ENCODE data around the gene TGFBI.

Gene TGFBI

GRCh38 chr5:136066661-136067271 lies 38.0 kb downstream of the TGFBI start:
- DNase-seq, result no peak

GRCh38 chr5:136067422-136067821 lies 38.6 kb downstream of the TGFBI start:
- no peak for DNase-seq

GRCh38 chr5:136070486-136071285 lies 41.9 kb downstream of the TGFBI start:
- no peak for DNase-seq

- no peak for DNase-seq
These were observed 45.1 kb downstream of the TGFBI start for GRCh38 chr5:136073714-136074529.

GRCh38 chr5:136075466-136075891 lies 46.7 kb downstream of the TGFBI start:
- no peak for DNase-seq

- DNase-seq, result no peak
These were observed 47.3 kb downstream of the TGFBI start for GRCh38 chr5:136076067-136076466.

GRCh38 chr5:136076881-136077445 lies 48.2 kb downstream of the TGFBI start:
- DNase-seq, result no peak

GRCh38 chr5:136079195-136079985 lies 50.6 kb downstream of the TGFBI start:
- no peak for DNase-seq

GRCh38 chr5:136080113-136080482 lies 51.3 kb downstream of the TGFBI start:
- no peak for DNase-seq

- peak; percentile 66 for DNase-seq
These were observed 51.9 kb downstream of the TGFBI start for GRCh38 chr5:136080483-136081216.

- DNase-seq, result no peak
These were observed 52.4 kb downstream of the TGFBI start for GRCh38 chr5:136081217-136081591.

GRCh38 chr5:136082390-136083193 lies 53.8 kb downstream of the TGFBI start:
- peak; percentile 38 for DNase-seq

- DNase-seq, result no peak
These were observed 55.9 kb downstream of the TGFBI start for GRCh38 chr5:136084698-136085097.

GRCh38 chr5:136086783-136087566 lies 58.2 kb downstream of the TGFBI start:
- no peak for DNase-seq

- DNase-seq, result no peak
These were observed 59.4 kb downstream of the TGFBI start for GRCh38 chr5:136087961-136088871.

- no peak for DNase-seq
These were observed 61.0 kb downstream of the TGFBI start for GRCh38 chr5:136089791-136090190.

GRCh38 chr5:136090319-136090718 lies 61.5 kb downstream of the TGFBI start:
- no peak for DNase-seq

GRCh38 chr5:136094189-136094912 lies 65.6 kb downstream of the TGFBI start:
- no peak for DNase-seq
